H1 (cell line): ENCODE data around the gene DNAJC7. TPM values are rescaled to one million over a fixed set of nuclear protein-coding genes. Genes with fewer than 3 reads are reported as not detected.

ENCODE experiments used
- CTCF ChIA-PET: fragments of 300-600 bp; sonication (Branson Sonifier 250); formaldehyde crosslinking; loops from one replicate; lab custom pipeline; 2021; ENCODE audit not compliant: partially characterized antibody; lab: Charles Lee
- POLR2A ChIA-PET: fragments of 300-600 bp; sonication (Branson Sonifier 250); formaldehyde crosslinking; loops from one replicate; lab custom pipeline; 2021; ENCODE audit warnings: inconsistent platforms; ENCODE audit not compliant: partially characterized antibody; lab: Charles Lee
- DNase-seq, 2 experiments: peaks; one replicate each; pipeline versions ENCODE4 v3.0.0 to v3.0.0-alpha.2; 2010 to 2022; ENCODE audit warnings: low spot score in 2 of 2, low read depth in 1 of 2, mixed read lengths in 1 of 2
- FAIRE-seq: peaks from 2 replicates; lab custom pipeline; 2011; peaks lifted over from hg19 to GRCh38; lab: Jason Lieb, UNC
- H2AFZ ChIP-seq: 2 replicates; pipeline ENCODE4 v1.8.1; 2012; ENCODE audit warnings: low read length, inconsistent platforms
- H2AK5ac ChIP-seq: 2 replicates; pipeline ENCODE4 v1.6.1; 2013; ENCODE audit warnings: low read depth, low read length
- H2BK120ac ChIP-seq: replicated peaks from 2 replicates; pipeline ENCODE3; 2013; ENCODE audit warnings: low read depth, low read length, inconsistent platforms
- H2BK12ac ChIP-seq: 2 replicates; pipeline ENCODE4 v1.6.1; 2013; ENCODE audit warnings: low read depth, low read length
- H2BK15ac ChIP-seq: 2 replicates; pipeline ENCODE4 v1.6.1; 2013; ENCODE audit warnings: low read length
- H2BK20ac ChIP-seq: 2 replicates; pipeline ENCODE4 v1.6.1; 2013; ENCODE audit warnings: low read length
- H2BK5ac ChIP-seq: 2 replicates; pipeline ENCODE4 v1.6.1; 2013; ENCODE audit warnings: low read depth, low read length
- H3K14ac ChIP-seq: 2 replicates; pipeline ENCODE4 v1.6.1; 2013; ENCODE audit warnings: inconsistent platforms; ENCODE audit not compliant: insufficient read length
- H3K18ac ChIP-seq: 2 replicates; pipeline ENCODE4 v1.6.1; 2013; ENCODE audit warnings: low read length; ENCODE audit errors: extremely low read depth
- H3K23ac ChIP-seq: 2 replicates; pipeline ENCODE4 v1.6.1; 2013; ENCODE audit warnings: inconsistent platforms; ENCODE audit not compliant: insufficient read length
- H3K23me2 ChIP-seq: 2 replicates; pipeline ENCODE4 v1.6.1; 2013; ENCODE audit warnings: low read depth, low read length
- H3K27ac ChIP-seq: 2 replicates; pipeline ENCODE4 v1.6.1; 2011; ENCODE audit warnings: low read depth, low read length, inconsistent platforms
- H3K27me3 ChIP-seq, 4 experiments: replicated peaks in 1 of 4; 1 replicate in 1 of 4; 2 replicates in 3 of 4; pipeline versions ENCODE4 v1.6.1 to v1.8.1; 2011 to 2013; ENCODE audit warnings: low read length in 3 of 4, mild to moderate bottlenecking in 3 of 4, inconsistent platforms in 2 of 4, mixed read lengths in 2 of 4, moderate library complexity in 1 of 4; ENCODE audit not compliant: control insufficient read depth in 3 of 4, insufficient read depth in 3 of 4; ENCODE audit errors: extremely low read depth in 1 of 4
- H3K36me3 ChIP-seq, 4 experiments: 2 replicates each; pipeline versions ENCODE4 v1.6.1 to v1.8.1; 2011 to 2013; ENCODE audit warnings: mild to moderate bottlenecking in 4 of 4, low read length in 3 of 4, moderate library complexity in 2 of 4, control low read depth in 1 of 4, inconsistent platforms in 1 of 4; ENCODE audit not compliant: insufficient read depth in 4 of 4, control insufficient read depth in 2 of 4
- H3K4ac ChIP-seq: replicated peaks from 2 replicates; pipeline ENCODE3; 2013; ENCODE audit warnings: low read length, low read depth, mixed read lengths, inconsistent platforms; ENCODE audit not compliant: insufficient read length
- H3K4me1 ChIP-seq, 4 experiments: replicated peaks in 1 of 4; 1 replicate in 1 of 4; 2 replicates in 3 of 4; pipeline versions ENCODE4 v1.6.1 to v1.8.1; 2011 to 2013; ENCODE audit warnings: low read length in 3 of 4, inconsistent platforms in 2 of 4, mixed read lengths in 1 of 4; ENCODE audit not compliant: insufficient read depth in 4 of 4, control insufficient read depth in 3 of 4
- H3K4me2 ChIP-seq, 2 experiments: 2 replicates each; pipeline versions ENCODE4 v1.6.1 to v1.8.1; 2011 to 2013; ENCODE audit warnings: low read depth in 2 of 2, low read length in 2 of 2, control low read depth in 1 of 2, inconsistent platforms in 1 of 2, mild to moderate bottlenecking in 1 of 2; ENCODE audit not compliant: insufficient read depth in 1 of 2
- H3K4me3 ChIP-seq, 4 experiments: fragments of 200-600, 300-600 bp in 1 of 4; sonication (generic), shearing (Covaris generic), sonication (Bioruptor Twin) in 1 of 4; 2 replicates each; pipeline versions ENCODE4 v1.5.1 to v1.8.1; 2011 to 2016; ENCODE audit warnings: low read length in 4 of 4, low read depth in 3 of 4, control low read depth in 2 of 4, inconsistent platforms in 2 of 4, mild to moderate bottlenecking in 2 of 4, mixed read lengths in 1 of 4, moderate library complexity in 1 of 4; ENCODE audit not compliant: insufficient read depth in 2 of 4; ENCODE audit errors: extremely low read depth in 1 of 4
- H3K56ac ChIP-seq: replicated peaks from 2 replicates; pipeline ENCODE3; 2013; ENCODE audit warnings: low read depth, mild to moderate bottlenecking, mixed read lengths, low read length, inconsistent platforms; ENCODE audit not compliant: insufficient read length
- H3K79me1 ChIP-seq: 2 replicates; pipeline ENCODE4 v1.6.1; 2013; ENCODE audit warnings: low read depth, low read length, control low read depth
- H3K79me2 ChIP-seq, 2 experiments: 2 replicates each; pipeline versions ENCODE4 v1.6.1 to v1.8.1; 2012 to 2013; ENCODE audit warnings: low read length in 2 of 2, mild to moderate bottlenecking in 2 of 2, inconsistent platforms in 1 of 2; ENCODE audit not compliant: insufficient read depth in 2 of 2, control insufficient read depth in 1 of 2
- H3K9ac ChIP-seq, 4 experiments: replicated peaks in 1 of 4; 1 replicate in 1 of 4; 2 replicates in 3 of 4; pipeline versions ENCODE4 v1.6.1 to v1.8.1; 2011 to 2013; ENCODE audit warnings: low read depth in 3 of 4, low read length in 3 of 4, control low read depth in 2 of 4, mild to moderate bottlenecking in 2 of 4, moderate library complexity in 2 of 4, inconsistent platforms in 1 of 4; ENCODE audit errors: extremely low read depth in 1 of 4
- H3K9me3 ChIP-seq, 2 experiments: 2 replicates each; pipeline versions ENCODE4 v1.6.1 to v1.8.1; 2012 to 2013; ENCODE audit warnings: mild to moderate bottlenecking in 2 of 2, moderate library complexity in 2 of 2, control low read depth in 1 of 2, inconsistent platforms in 1 of 2, low read depth in 1 of 2, low read length in 1 of 2, mixed read lengths in 1 of 2; ENCODE audit not compliant: insufficient read depth in 2 of 2
- H4K20me1 ChIP-seq, 2 experiments: replicated peaks in 1 of 2; 2 replicates each; pipeline versions ENCODE3 to v1.8.1; 2011 to 2013; ENCODE audit warnings: inconsistent platforms in 2 of 2, low read length in 2 of 2, mild to moderate bottlenecking in 1 of 2; ENCODE audit not compliant: insufficient read depth in 2 of 2, control insufficient read depth in 1 of 2
- H4K5ac ChIP-seq: 2 replicates; pipeline ENCODE4 v1.6.1; 2013; ENCODE audit warnings: low read length, low read depth, mixed read lengths, inconsistent platforms; ENCODE audit not compliant: insufficient read length
- H4K8ac ChIP-seq: 2 replicates; pipeline ENCODE4 v1.8.0; 2013; ENCODE audit warnings: mild to moderate bottlenecking, moderate library complexity, low read length, inconsistent platforms; ENCODE audit not compliant: insufficient read depth; ENCODE audit errors: extremely low read depth
- H4K91ac ChIP-seq: replicated peaks from 2 replicates; pipeline ENCODE3; 2013; ENCODE audit warnings: low read length, mixed read lengths, inconsistent platforms; ENCODE audit not compliant: insufficient read length
- ASH2L ChIP-seq: fragments of 200-600, 300-600 bp; sonication (generic); IDR thresholded peaks from one replicate; pipeline ENCODE4 v1.7.1; 2017; ENCODE audit warnings: low read length
- CHD2 ChIP-seq: IDR thresholded peaks from 2 replicates; pipeline ENCODE4 v1.6.1; 2012; ENCODE audit warnings: low read length, improper control_type of control experiment
- FOSL1 ChIP-seq: IDR thresholded peaks from 2 replicates; pipeline ENCODE4 v1.6.1; 2011; ENCODE audit warnings: mild to moderate bottlenecking, low read depth, low read length, moderate library complexity; ENCODE audit not compliant: insufficient read depth
- HDAC2 ChIP-seq, 2 experiments: fragments of 300-600 bp in 1 of 2; sonication (generic) in 1 of 2; IDR thresholded peaks; 2 replicates each; pipeline ENCODE4 v1.6.1; 2011 to 2012; ENCODE audit warnings: low read depth in 2 of 2, low read length in 2 of 2, mild to moderate bottlenecking in 2 of 2, moderate library complexity in 2 of 2, borderline replicate concordance in 1 of 2, inconsistent platforms in 1 of 2
- KDM1A ChIP-seq: fragments of 200-600, 300-600 bp; sonication (generic); IDR thresholded peaks from 2 replicates; pipeline ENCODE4 v1.7.1; 2016; ENCODE audit warnings: mild to moderate bottlenecking, low read length, borderline replicate concordance
- TCF12 ChIP-seq: IDR thresholded peaks from 2 replicates; pipeline ENCODE4 v1.6.1; 2011; ENCODE audit warnings: low read depth, mild to moderate bottlenecking, low read length
- TEAD4 ChIP-seq: IDR thresholded peaks from 2 replicates; pipeline ENCODE4 v1.6.1; 2012; ENCODE audit warnings: low read depth, low read length, inconsistent platforms, mixed read lengths
- WGBS, 2 experiments: shearing (Covaris generic) in 1 of 2; methylation state at CpG; one replicate each; pipeline versions ENCODE4 v1.1.6 to v1.1.7; 2013 to 2015; ENCODE audit warnings: low lambda C conversion rate in 2 of 2, mixed read lengths in 2 of 2, inconsistent platforms in 1 of 2, low coverage in 1 of 2, missing lambda C conversion rate in 1 of 2; ENCODE audit not compliant: insufficient replicate concordance in 2 of 2, insufficient coverage in 1 of 2, insufficient read length in 1 of 2; ENCODE audit errors: extremely low coverage in 1 of 2, missing lambda C conversion rate in 1 of 2; 5-methylcytosine and 5-hydroxymethylcytosine counted together
- polyA plus RNA-seq, 7 experiments: library from polyadenylated mRNA; depleted of rRNA in 3 of 7; stranded (reverse) in 5 of 7; unstranded in 2 of 7; fragments of >200 nt in 5 of 7; fragments of 200-250 nt in 2 of 7; gene quantifications; 1 replicate in 5 of 7; 2 replicates in 1 of 7; 4 replicates in 1 of 7; pipeline versions ENCODE4 v1.2.1 to v1.2.3, GENCODE V29; 2011 to 2013; ENCODE audit warnings: missing spikeins in 2 of 7, mixed read lengths in 2 of 7
- total RNA-seq: library from RNA; stranded (reverse); fragmentation: NEBNext Ultra II Directional; extraction: Animal tissue kit (Norgen Biotek cat#: 25700); gene quantifications from 2 replicates; pipeline ENCODE4 v1.2.1, GENCODE V29; 2021
- TF ChIP-seq, protein P1 (sequence below): IDR thresholded peaks from 2 replicates; pipeline ENCODE4 v1.6.1; 2012; ENCODE audit warnings: inconsistent platforms
- TF ChIP-seq, protein P2 (sequence below), 3 experiments: IDR thresholded peaks; 1 replicate in 2 of 3; 2 replicates in 1 of 3; pipeline versions ENCODE4 v1.5.1 to v1.6.1; 2011; ENCODE audit warnings: low read length in 3 of 3, mild to moderate bottlenecking in 3 of 3, inconsistent platforms in 2 of 3, low read depth in 1 of 3, moderate library complexity in 1 of 3; ENCODE audit not compliant: insufficient read depth in 1 of 3; ENCODE audit errors: control extremely low read depth in 1 of 3

The DNAJC7 gene
- total and polyA plus RNA-seq, 2 of the 8 experiments (the other 6 are each of a cell fraction or from before 2014, with no cell fraction given) = 31.0 to 148 TPM

DNA sequence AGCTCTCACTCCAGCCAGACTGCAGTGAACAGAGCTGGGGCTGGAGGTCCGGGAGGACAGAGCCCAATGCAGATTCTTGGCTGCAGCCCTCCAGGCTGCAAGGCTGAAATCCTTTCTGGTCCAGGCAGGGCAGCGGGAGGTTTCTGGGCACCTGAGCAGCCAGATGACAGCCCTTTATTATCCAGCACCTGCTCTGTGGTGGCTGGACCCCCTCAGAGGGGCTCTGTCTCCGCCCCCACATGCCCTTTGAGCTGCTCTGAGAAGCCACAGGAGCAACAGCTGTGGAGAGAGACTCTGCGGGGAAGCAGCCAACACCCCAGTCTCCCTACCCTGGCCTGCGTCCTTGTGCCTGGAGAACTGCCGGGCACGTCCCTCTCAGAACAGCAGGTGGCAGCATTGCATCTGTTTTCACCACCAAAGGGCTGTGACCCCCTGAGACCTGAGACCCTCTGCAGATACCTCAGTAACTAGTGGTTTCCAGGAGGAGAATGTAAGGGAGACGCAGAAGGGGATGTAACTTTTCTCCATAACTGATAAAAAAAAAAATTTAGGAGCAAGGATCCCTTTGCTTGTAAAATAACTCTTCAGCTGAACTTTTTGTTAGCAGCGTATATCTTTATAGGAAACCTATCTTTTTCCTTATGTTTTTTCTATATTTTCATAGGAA, 54.3 kb downstream of the DNAJC7 start:
- H2BK120ac ChIP-seq = no peak overlapping the region
- H3K9ac ChIP-seq = no peak overlapping the region
- WGBS, 2 experiments = 39% methylated on average over 9 of the region's 9 CpGs; no CpG with 5 or more reads in 1 of the 2 experiments
- TF ChIP-seq FOSL1 = no peak
- no peak for TF ChIP-seq KDM1A
- TF ChIP-seq TCF12 = no peak
- TF ChIP-seq HDAC2 (IDR thresholded peaks at IDR 0.05; ENCODE audit: borderline replicate concordance in 1 of 2, low read depth in 2 of 2, low read length in 2 of 2) = no peak
- no peak for TF ChIP-seq ASH2L
- TF ChIP-seq, protein P1, sequence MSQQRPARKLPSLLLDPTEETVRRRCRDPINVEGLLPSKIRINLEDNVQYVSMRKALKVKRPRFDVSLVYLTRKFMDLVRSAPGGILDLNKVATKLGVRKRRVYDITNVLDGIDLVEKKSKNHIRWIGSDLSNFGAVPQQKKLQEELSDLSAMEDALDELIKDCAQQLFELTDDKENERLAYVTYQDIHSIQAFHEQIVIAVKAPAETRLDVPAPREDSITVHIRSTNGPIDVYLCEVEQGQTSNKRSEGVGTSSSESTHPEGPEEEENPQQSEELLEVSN = no peak
- TF ChIP-seq, protein P2, sequence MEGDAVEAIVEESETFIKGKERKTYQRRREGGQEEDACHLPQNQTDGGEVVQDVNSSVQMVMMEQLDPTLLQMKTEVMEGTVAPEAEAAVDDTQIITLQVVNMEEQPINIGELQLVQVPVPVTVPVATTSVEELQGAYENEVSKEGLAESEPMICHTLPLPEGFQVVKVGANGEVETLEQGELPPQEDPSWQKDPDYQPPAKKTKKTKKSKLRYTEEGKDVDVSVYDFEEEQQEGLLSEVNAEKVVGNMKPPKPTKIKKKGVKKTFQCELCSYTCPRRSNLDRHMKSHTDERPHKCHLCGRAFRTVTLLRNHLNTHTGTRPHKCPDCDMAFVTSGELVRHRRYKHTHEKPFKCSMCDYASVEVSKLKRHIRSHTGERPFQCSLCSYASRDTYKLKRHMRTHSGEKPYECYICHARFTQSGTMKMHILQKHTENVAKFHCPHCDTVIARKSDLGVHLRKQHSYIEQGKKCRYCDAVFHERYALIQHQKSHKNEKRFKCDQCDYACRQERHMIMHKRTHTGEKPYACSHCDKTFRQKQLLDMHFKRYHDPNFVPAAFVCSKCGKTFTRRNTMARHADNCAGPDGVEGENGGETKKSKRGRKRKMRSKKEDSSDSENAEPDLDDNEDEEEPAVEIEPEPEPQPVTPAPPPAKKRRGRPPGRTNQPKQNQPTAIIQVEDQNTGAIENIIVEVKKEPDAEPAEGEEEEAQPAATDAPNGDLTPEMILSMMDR (IDR thresholded peaks at IDR 0.05; ENCODE audit: control extremely low read depth in 1 of 3, insufficient read depth in 1 of 3, low read depth in 1 of 3, low read length in 3 of 3) = peak; percentile 90 to 98 (median 95)
- TF ChIP-seq CHD2 = 0 out of 2 replicates have a peak, but pooled peaks have one; percentile 17
- TF ChIP-seq TEAD4 = no peak

More for the DNA sequence above, 54.3 kb downstream of the DNAJC7 start:
- Histone ChIP-seq H2BK5ac (no peak overlapping the region), H3K79me2 (no peaks in the 10 kb centered on the region), H3K4me1 (peaks cover 2 to 20% (median 11%) of the 10 kb centered on the region in 4 experiments), H3K14ac (no peak overlapping the region), H2AFZ (no peak overlapping the region), H4K5ac (no peak overlapping the region), H3K27me3 (no peaks in the 10 kb centered on the region), H3K23ac (no peak overlapping the region), H2BK15ac (no peak overlapping the region), H3K79me1 (no peaks in the 10 kb centered on the region), H3K4me3 (no peak overlapping the region), H3K56ac (no peak overlapping the region), H4K8ac (no peak overlapping the region), H2BK20ac (no peak overlapping the region), H2BK12ac (no peak overlapping the region; the same call in 1 of the 2 replicates), H4K20me1 (peaks cover 0 to 2% of the 10 kb centered on the region in 2 experiments), H3K27ac (no peak overlapping the region), H3K23me2 (peaks cover 8% of the 10 kb centered on the region; the same call in 1 of the 2 replicates), H3K4ac (no peak overlapping the region), H2AK5ac (no peak overlapping the region), H3K36me3 (no peaks in the 10 kb centered on the region), H3K18ac (no peak overlapping the region), H4K91ac (no peak overlapping the region), H3K4me2 (no peak overlapping the region), H3K9me3 (no peaks in the 10 kb centered on the region)
- ChIA-PET POLR2A (interaction anchor here (0.9 to 6.3 kb wide), 4 partner anchors 50 to 156 kb away, joined by 3 to 67 read pairs (median 3); partner anchors contain the start of genes DNAJC7 and NKIRAS2), CTCF (interaction anchor here (0.6 to 11.6 kb wide), 32 partner anchors 9 to 225 kb away, joined by 3 to 205 read pairs (median 4); partner anchors contain the start of genes ACLY, DHX58, FKBP10 and NKIRAS2)
- peak; percentile 92 for FAIRE-seq
- peak; percentile 66 to 88 for DNase-seq
